DND-41 (cell line): ENCODE results near the gene KCNN3.

Experiments
- ATAC-seq: fragments of 200-7000 bp; cut with Tn5 transposase; 3 replicates; pipeline ENCODE4 v1.9.1; 2021; ENCODE audit warnings: low read depth; ENCODE audit not compliant: insufficient read depth
- DNase-seq: peaks from one replicate; pipeline ENCODE4 v3.0.0-alpha.2; 2020
- H2AFZ ChIP-seq: 2 replicates; pipeline ENCODE4 v1.6.0; 2012; ENCODE audit warnings: low read depth, low read length
- H3K27ac ChIP-seq: 2 replicates; pipeline ENCODE4 v1.5.1; 2012; ENCODE audit warnings: low read length, inconsistent platforms
- H3K27me3 ChIP-seq: fragments of 200-600 bp; sonication (generic); 2 replicates; pipeline ENCODE4 v1.6.0; 2012; ENCODE audit warnings: low read length, mild to moderate bottlenecking, inconsistent platforms; ENCODE audit not compliant: insufficient read depth, poor library complexity
- H3K36me3 ChIP-seq: 2 replicates; pipeline ENCODE4 v1.5.1; 2012; ENCODE audit warnings: low read length, inconsistent platforms; ENCODE audit not compliant: insufficient read depth
- H3K4me1 ChIP-seq: 2 replicates; pipeline ENCODE4 v1.5.1; 2012; ENCODE audit warnings: mild to moderate bottlenecking, low read length; ENCODE audit not compliant: insufficient read depth
- H3K4me2 ChIP-seq: 2 replicates; pipeline ENCODE4 v1.6.0; 2012; ENCODE audit warnings: mild to moderate bottlenecking, moderate library complexity, low read length, inconsistent platforms; ENCODE audit not compliant: insufficient read depth
- H3K4me3 ChIP-seq, 2 experiments: fragments of 200-600 bp in 1 of 2; shearing (Covaris generic) in 1 of 2; 2 replicates each; pipeline ENCODE4 v1.5.1; 2012 to 2016; ENCODE audit warnings: inconsistent platforms in 2 of 2, low read length in 2 of 2, mild to moderate bottlenecking in 2 of 2, low read depth in 1 of 2, moderate library complexity in 1 of 2
- H3K79me2 ChIP-seq: 2 replicates; pipeline ENCODE4 v1.6.0; 2012; ENCODE audit warnings: low read length, inconsistent platforms; ENCODE audit not compliant: insufficient read depth
- H3K9ac ChIP-seq: 2 replicates; pipeline ENCODE4 v1.6.0; 2012; ENCODE audit warnings: low read depth, mild to moderate bottlenecking, inconsistent platforms, low read length, moderate library complexity
- H3K9me3 ChIP-seq: 2 replicates; pipeline ENCODE4 v1.5.1; 2012; ENCODE audit warnings: low read length, moderate library complexity, mild to moderate bottlenecking, inconsistent platforms; ENCODE audit not compliant: insufficient read depth, severe bottlenecking
- H4K20me1 ChIP-seq: 2 replicates; pipeline ENCODE4 v1.6.0; 2012; ENCODE audit warnings: low read length; ENCODE audit not compliant: insufficient read depth
- CTCF ChIP-seq: IDR thresholded peaks from 2 replicates; pipeline ENCODE4 v1.5.1; 2012; ENCODE audit warnings: borderline replicate concordance, low read length, moderate library complexity, mild to moderate bottlenecking; ENCODE audit not compliant: poor library complexity, severe bottlenecking; ENCODE audit errors: extremely low read depth
- EZH2 ChIP-seq: IDR thresholded peaks from 3 replicates; pipeline ENCODE4 v1.6.1; 2012; ENCODE audit warnings: borderline replicate concordance, low read depth, mild to moderate bottlenecking, moderate library complexity, low read length, inconsistent platforms; ENCODE audit not compliant: severe bottlenecking

The KCNN3 gene

DNA sequence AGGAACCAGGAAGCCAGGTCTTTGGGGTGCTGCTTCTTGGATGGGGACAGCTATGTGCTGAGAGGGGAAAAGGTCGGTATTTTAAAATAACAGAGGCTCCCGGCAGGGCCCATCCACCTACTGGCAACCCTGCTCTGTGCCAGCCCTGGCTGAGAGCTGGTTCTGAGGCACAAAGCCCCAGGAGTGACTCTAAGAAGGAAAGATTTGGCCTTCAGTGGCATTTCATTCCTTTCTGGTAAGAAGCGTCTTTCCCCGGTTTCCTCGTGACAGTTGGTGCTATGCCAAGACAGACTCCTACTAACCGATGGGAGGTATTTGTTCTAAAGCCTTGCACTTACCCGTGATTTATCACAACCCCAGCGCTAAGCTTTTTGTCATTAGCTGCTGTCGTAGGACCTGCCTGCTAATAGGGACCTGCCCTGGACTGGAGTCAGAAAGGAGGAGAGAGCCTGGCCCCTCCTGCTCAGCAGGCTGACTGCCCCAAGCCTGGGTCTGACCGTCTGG is 139.0 kb downstream of the KCNN3 start:
- Histone ChIP-seq H3K27ac (no peak overlapping the region), H3K4me1 (no peaks in the 10 kb centered on the region), H3K9ac (no peak overlapping the region), H4K20me1 (no peaks in the 10 kb centered on the region; the same call in 1 of the 2 replicates), H3K79me2 (no peaks in the 10 kb centered on the region), H3K4me3 (no peak overlapping the region), H2AFZ (no peak overlapping the region), H3K36me3 (no peaks in the 10 kb centered on the region), H3K4me2 (no peak overlapping the region), H3K9me3 (no peaks in the 10 kb centered on the region), H3K27me3 (peaks cover 8% of the 10 kb centered on the region)
- TF ChIP-seq EZH2, result no peak
- no peak for TF ChIP-seq CTCF
- no peak for ATAC-seq
- no peak for DNase-seq

DNA sequence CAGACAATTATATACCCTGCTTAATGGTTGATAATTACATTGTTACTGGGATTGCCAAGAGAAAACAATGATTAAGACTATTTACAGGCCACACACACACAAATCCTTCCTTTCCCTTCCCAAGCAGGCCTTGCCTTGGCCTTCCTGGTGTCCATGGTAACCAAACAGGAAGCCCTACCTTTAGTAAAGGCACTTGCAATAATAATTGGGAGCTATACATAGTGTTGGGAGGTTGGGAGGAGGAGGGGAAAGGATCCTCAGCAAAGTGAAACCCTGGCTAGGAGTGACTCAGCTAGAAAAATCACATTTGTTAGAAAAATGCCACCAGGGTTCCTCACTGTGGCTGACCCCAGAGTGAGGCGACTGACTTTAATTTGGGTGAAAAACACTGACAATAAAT is 139.8 kb downstream of the KCNN3 start:
- Histone ChIP-seq H3K27me3 (peaks cover 7% of the 10 kb centered on the region), H3K9ac (no peak overlapping the region), H3K36me3 (no peaks in the 10 kb centered on the region), H3K9me3 (no peaks in the 10 kb centered on the region), H3K4me1 (no peaks in the 10 kb centered on the region), H3K79me2 (no peaks in the 10 kb centered on the region), H3K4me2 (no peak overlapping the region), H3K4me3 (no peak overlapping the region), H3K27ac (no peak overlapping the region), H4K20me1 (no peaks in the 10 kb centered on the region; the same call in 1 of the 2 replicates), H2AFZ (no peak overlapping the region)
- ATAC-seq, result no peak
- DNase-seq, result no peak
- TF ChIP-seq CTCF (no peak), EZH2 (no peak)

DNA sequence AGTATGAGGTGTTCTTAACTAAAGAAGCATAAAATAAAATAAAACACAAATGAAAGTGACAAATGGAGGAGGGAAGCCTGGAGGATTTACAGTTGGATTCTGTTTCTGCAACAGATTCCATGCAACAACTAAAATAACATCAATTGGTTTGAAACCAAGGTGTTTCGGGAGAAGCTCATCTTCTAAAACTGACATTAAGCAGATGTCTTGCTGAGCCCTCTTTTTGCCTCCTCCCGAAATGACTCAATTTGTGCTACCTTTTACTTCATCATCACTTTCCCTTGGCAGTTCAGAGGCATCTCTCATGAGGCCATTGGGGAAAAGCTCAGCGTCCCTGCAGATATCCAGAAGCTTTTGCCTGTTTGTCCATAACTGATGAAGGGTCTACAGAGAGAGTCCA is 140.5 kb downstream of the KCNN3 start:
- no peaks in the 10 kb centered on the region for H3K36me3 ChIP-seq
- H3K27ac ChIP-seq, result no peak overlapping the region
- peaks cover 7% of the 10 kb centered on the region for H3K27me3 ChIP-seq
- H3K4me3 ChIP-seq, result no peak overlapping the region
- no peaks in the 10 kb centered on the region for H3K79me2 ChIP-seq
- no peaks in the 10 kb centered on the region for H3K9me3 ChIP-seq
- TF ChIP-seq CTCF (no peak), EZH2 (no peak)
- H3K4me2 ChIP-seq, result no peak overlapping the region
- no peak for ATAC-seq
- no peak for DNase-seq
- H2AFZ ChIP-seq, result no peak overlapping the region
- no peaks in the 10 kb centered on the region; the same call in 1 of the 2 replicates for H4K20me1 ChIP-seq
- no peaks in the 10 kb centered on the region for H3K4me1 ChIP-seq
- no peak overlapping the region for H3K9ac ChIP-seq

GRCh38 chr1:154729031-154729442 is 141.0 kb downstream of the KCNN3 start:
- ATAC-seq (no peak), DNase-seq (no peak)
- no peak overlapping the region for H3K4me3 ChIP-seq
- H2AFZ ChIP-seq, result no peak overlapping the region
- no peak overlapping the region for H3K9ac ChIP-seq
- H4K20me1 ChIP-seq, result no peaks in the 10 kb centered on the region; the same call in 1 of the 2 replicates
- H3K27me3 ChIP-seq, result peaks cover 7% of the 10 kb centered on the region
- H3K9me3 ChIP-seq, result no peaks in the 10 kb centered on the region
- H3K27ac ChIP-seq, result no peak overlapping the region
- no peaks in the 10 kb centered on the region for H3K36me3 ChIP-seq
- TF ChIP-seq EZH2, result no peak
- TF ChIP-seq CTCF, result no peak
- no peaks in the 10 kb centered on the region for H3K4me1 ChIP-seq
- H3K79me2 ChIP-seq, result no peaks in the 10 kb centered on the region
- H3K4me2 ChIP-seq, result no peak overlapping the region
